ENCODE measurements around the gene TLR4.

TLR4 gene

GRCh38 chr9:117704024-117704575 is at the start of gene TLR4:
Gene TLR4 (plus strand): TSS chr9:117704403. CDS start chr9:117704473, 70 bp downstream.
- peak; percentile 90 to 98 (median 96) for DNase-seq

- DNase-seq = no peak
Measured at GRCh38 chr9:117656002-117656401, 48.2 kb upstream of the TLR4 start.

GRCh38 chr9:117662651-117663050 is 41.6 kb upstream of the TLR4 start:
- no peak for DNase-seq

GRCh38 chr9:117664419-117664818 is 39.8 kb upstream of the TLR4 start:
- DNase-seq = no peak

GRCh38 chr9:117665601-117666385 is 38.4 kb upstream of the TLR4 start:
- no peak for DNase-seq

GRCh38 chr9:117671468-117671867 is 32.7 kb upstream of the TLR4 start:
- DNase-seq = no peak

GRCh38 chr9:117672369-117672768 is 31.8 kb upstream of the TLR4 start:
- no peak for DNase-seq

GRCh38 chr9:117677572-117677971 is 26.6 kb upstream of the TLR4 start:
- no peak for DNase-seq

GRCh38 chr9:117678871-117679270 is 25.3 kb upstream of the TLR4 start:
- DNase-seq = no peak

GRCh38 chr9:117679416-117679815 is 24.8 kb upstream of the TLR4 start:
- no peak for DNase-seq

GRCh38 chr9:117681888-117682287 is 22.3 kb upstream of the TLR4 start:
- no peak for DNase-seq

GRCh38 chr9:117682955-117683710 is 21.1 kb upstream of the TLR4 start:
- peak in 2 of 3 donors; percentile 12 to 29 for DNase-seq

GRCh38 chr9:117687532-117687931 is 16.7 kb upstream of the TLR4 start:
- no peak for DNase-seq

GRCh38 chr9:117691367-117691766 is 12.8 kb upstream of the TLR4 start:
- DNase-seq = no peak

- DNase-seq = peak; percentile 30 to 69 (median 66)
Measured at GRCh38 chr9:117696154-117696553, 8.0 kb upstream of the TLR4 start.

- no peak for DNase-seq
Measured at GRCh38 chr9:117697046-117697445, 7.2 kb upstream of the TLR4 start.

- DNase-seq = peak; percentile 80 to 94 (median 89)
Measured at GRCh38 chr9:117703537-117703936, 666 bp upstream of the TLR4 start.

- DNase-seq = peak in 1 of 3 donors; percentile 15
Measured at GRCh38 chr9:117704597-117704996, 394 bp downstream of the TLR4 start.

- peak in 1 of 3 donors; percentile 17 for DNase-seq
Measured at GRCh38 chr9:117705386-117705785, 1.2 kb downstream of the TLR4 start.

- DNase-seq = peak in 1 of 3 donors; percentile 30
Measured at GRCh38 chr9:117706421-117707116, 2.4 kb downstream of the TLR4 start.

GRCh38 chr9:117707561-117707960 is 3.4 kb downstream of the TLR4 start:
- DNase-seq = peak in 1 of 3 donors; percentile 39

GRCh38 chr9:117709936-117710335 is 5.7 kb downstream of the TLR4 start:
- no peak for DNase-seq

GRCh38 chr9:117714282-117714681 is 10.1 kb downstream of the TLR4 start:
- no peak for DNase-seq

Data from suppressor macrophage treated with lipopolysaccharide for 1 hour (primary cell).